Astrocyte of the cerebellum (primary cell): ENCODE results near the gene TBC1D22A.

ENCODE experiments used
- DNase-seq: peaks from one replicate; pipeline ENCODE4 v3.0.0-alpha.2; 2011; ENCODE audit warnings: low read depth
- H3K4me3 ChIP-seq: 2 replicates; pipeline ENCODE4 v1.5.1; 2011; ENCODE audit warnings: mild to moderate bottlenecking, low read depth, low read length, moderate library complexity
- CTCF ChIP-seq: IDR thresholded peaks from 2 replicates; pipeline ENCODE4 v1.5.1; 2012; ENCODE audit warnings: low read length, low read depth, moderate library complexity, mild to moderate bottlenecking; ENCODE audit errors: missing control alignments
- in situ Hi-C: cut with HindIII; loops from 2 replicates; pipeline ENCODE4 v1.10.0; 2017; ENCODE audit warnings: low sequenced_read_pairs

The TBC1D22A gene

DNA sequence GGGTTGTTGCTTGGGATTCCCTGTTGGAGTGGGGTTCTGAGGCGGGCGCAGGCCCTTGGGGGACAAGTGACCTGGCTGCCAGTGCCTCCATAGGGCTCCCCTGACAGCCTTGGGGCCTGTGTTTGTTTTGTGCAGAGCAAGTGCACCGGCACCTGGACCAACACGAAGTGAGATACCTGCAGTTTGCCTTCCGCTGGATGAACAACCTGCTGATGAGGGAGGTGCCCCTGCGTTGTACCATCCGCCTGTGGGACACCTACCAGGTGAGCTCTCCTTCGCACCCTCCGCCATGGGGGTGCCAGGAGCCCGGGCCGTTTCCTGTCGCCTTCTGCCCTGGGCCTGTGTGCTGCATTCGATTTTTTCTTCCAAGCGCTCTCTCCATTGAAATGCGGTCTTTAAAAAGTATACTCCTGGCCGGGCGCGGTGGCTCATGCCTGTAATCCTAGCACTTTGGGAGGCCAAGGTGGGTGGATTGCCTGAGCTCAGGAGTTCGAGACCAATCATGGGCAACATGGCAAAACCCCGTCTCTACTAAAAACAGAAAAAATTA is 274.6 kb downstream of the TBC1D22A start:
- in situ Hi-C loops = no loop called here
- H3K4me3 ChIP-seq = no peak overlapping the region
- DNase-seq = no peak
- no peak for TF ChIP-seq CTCF

- in situ Hi-C loops = no loop called here
- DNase-seq = no peak
- H3K4me3 ChIP-seq = no peak overlapping the region
- TF ChIP-seq CTCF = no peak
Observed at GRCh38 chr22:47038206-47038835, 275.9 kb downstream of the TBC1D22A start.

GRCh38 chr22:47039356-47039755 is 276.9 kb downstream of the TBC1D22A start:
- DNase-seq = no peak
- no peak overlapping the region for H3K4me3 ChIP-seq
- no peak for TF ChIP-seq CTCF
- in situ Hi-C loops = no loop called here

- TF ChIP-seq CTCF = no peak
- DNase-seq = no peak
- H3K4me3 ChIP-seq = no peak overlapping the region
- in situ Hi-C loops = no loop called here
Observed at GRCh38 chr22:47040486-47041270, 278.2 kb downstream of the TBC1D22A start.

GRCh38 chr22:47041271-47042115 is 279.0 kb downstream of the TBC1D22A start:
- TF ChIP-seq CTCF = no peak
- in situ Hi-C loops = no loop called here

GRCh38 chr22:47042116-47042825 is 279.8 kb downstream of the TBC1D22A start:
- no peak for TF ChIP-seq CTCF

More at GRCh38 chr22:47041271-47042115, 279.0 kb downstream of the TBC1D22A start:
- no peak for DNase-seq
- H3K4me3 ChIP-seq = no peak overlapping the region

More at GRCh38 chr22:47042116-47042825, 279.8 kb downstream of the TBC1D22A start:
- in situ Hi-C loops = no loop called here
- no peak overlapping the region for H3K4me3 ChIP-seq
- DNase-seq = no peak
